ENCODE measurements around the gene RUSC2.

The RUSC2 gene

DNA sequence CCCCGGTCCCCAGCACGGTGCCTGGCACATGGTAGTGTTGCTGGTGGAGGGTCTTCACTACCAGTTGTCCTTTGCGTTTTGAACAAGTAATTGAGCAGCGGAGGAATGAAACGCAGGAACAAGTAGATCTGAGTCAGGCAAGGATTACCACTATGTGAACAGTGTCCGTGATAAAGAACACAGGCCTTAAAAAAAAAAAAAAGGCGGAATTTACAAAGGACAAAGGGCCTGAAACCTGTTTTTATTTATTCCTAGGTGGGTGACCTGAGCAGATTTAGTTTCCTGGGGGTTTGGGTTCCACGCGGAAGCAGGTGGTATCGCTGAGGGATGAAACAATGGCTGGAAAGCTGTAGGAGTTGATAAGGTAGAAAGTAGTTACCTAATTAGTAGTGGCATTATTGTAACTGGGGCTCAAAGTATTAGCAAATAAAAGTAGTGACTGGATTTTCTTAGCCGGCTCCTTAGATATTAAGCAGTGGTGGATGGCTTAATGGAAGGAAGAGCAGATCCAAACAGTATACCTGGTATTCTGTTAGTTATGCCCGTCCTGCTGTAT, 1.1 kb downstream of the RUSC2 start:
- in situ Hi-C loops (cut with MboI; ENCODE audit: low sequenced_read_pairs) = loop anchor here (25.0 kb wide), 1 partner anchor 604 kb away; a partner anchor contains a TSS

GRCh38 chr9:35493119-35493518, 3.2 kb downstream of the RUSC2 start:
- in situ Hi-C loops (cut with MboI; ENCODE audit: low sequenced_read_pairs) = loop anchor here (25.0 kb wide), 1 partner anchor 606 kb away; a partner anchor contains a TSS

- in situ Hi-C loops (cut with MboI; ENCODE audit: low sequenced_read_pairs) = loop anchor here (25.0 kb wide), 1 partner anchor 609 kb away; a partner anchor contains a TSS
Measured at GRCh38 chr9:35495984-35496383, 6.1 kb downstream of the RUSC2 start.

GRCh38 chr9:35498245-35498644, 8.3 kb downstream of the RUSC2 start:
- in situ Hi-C loops (cut with MboI; ENCODE audit: low sequenced_read_pairs) = loop anchor here (25.0 kb wide), 1 partner anchor 611 kb away; a partner anchor contains a TSS

DNA sequence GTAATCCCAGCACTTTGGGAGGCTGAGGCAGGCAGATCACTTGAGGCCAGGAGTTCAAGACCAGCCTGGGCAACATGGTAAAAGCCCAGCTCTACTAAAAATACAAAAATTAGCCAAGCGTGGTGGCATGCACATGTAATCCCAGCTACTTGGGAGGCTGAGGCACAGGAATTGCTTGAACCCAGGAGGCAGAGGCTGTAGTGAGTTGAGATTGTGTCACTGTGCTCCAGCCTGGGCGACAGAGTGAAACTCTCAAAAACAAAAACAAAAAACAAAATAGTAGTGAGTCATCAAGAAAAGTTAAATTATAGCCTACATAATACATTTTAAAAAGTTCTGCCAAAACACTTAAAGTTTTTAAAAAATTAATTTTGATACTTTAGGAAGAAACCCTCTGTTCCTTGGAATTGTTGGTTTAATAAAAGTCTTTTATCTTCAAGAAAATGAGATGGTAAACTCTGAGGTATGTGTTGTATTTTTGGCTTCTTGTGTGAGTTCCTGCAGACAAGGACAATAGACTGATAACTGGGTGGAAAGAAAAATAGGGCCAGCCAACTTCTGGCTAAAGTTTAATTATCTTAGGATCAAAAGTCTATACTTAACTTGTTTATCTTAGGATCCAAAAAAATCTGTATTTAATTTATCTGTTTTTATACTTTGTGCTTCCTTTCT, 9.3 kb downstream of the RUSC2 start:
- in situ Hi-C loops (cut with MboI; ENCODE audit: low sequenced_read_pairs) = loop anchor here (25.0 kb wide), 1 partner anchor 612 kb away; a partner anchor contains a TSS

DNA sequence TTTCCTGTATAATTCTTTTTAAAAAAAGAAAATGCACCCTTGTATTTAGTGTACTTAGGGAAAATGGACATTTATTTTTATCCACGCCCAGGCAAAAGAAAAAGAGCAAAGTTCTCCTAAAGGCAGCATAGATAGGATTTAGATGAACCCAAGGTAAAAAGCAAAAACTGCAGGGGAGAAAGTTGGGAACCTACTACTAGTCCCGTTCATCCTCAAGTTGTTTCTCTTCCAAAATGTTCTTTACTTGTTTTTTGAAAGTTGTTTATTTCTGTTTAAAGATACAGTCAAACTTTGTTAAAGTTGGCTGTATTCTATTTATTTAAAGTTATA, 9.8 kb downstream of the RUSC2 start:
- in situ Hi-C loops (cut with MboI; ENCODE audit: low sequenced_read_pairs) = loop anchor here (25.0 kb wide), 1 partner anchor 612 kb away; a partner anchor contains a TSS

DNA sequence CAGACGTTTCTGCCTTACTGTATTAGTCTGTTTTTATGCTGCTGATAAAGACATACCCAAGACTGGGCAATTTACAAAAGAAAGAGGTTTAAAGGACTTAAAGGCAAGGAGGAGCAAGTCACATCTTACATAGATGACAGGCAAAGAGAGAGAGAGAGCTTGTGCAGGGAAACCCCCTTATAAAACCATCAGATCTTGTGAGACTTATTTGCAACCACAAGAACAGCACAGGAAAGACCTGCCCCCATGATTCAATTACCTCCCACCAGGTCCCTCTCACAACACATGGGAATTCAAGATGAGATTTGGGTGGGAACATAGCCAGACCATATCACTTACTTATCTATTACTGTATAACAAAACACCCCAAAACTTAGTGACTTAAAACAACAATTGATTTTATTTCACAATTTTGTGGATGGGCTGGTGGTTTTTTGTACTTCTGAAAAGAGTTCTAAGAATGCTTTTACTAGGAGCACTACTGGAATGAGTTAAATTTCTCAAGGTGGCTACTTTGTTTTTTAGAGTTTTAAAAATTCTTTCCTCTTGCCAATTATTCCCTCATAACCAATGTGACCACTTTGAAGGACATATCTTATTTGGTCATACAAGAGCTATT, 10.3 kb downstream of the RUSC2 start:
- in situ Hi-C loops (cut with MboI; ENCODE audit: low sequenced_read_pairs) = no loop called here

DNA sequence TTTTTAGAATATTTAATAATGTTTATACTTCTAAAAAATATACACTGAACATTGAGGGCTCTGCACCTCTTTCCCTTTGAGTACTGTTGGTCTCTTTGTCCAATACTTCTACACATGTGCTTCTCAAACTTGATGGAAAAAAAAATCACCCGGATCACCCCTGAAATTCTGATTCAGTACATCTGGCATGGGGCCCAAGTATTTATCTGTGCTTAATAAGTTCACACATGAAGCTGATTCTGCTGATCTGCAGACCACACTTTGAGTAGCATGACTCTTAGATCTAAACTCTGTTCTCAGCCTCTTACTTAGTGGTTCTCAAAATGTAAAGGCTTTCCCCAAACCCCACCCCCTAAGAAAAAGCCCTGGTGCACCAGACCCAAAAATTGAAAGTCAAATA, 12.0 kb downstream of the RUSC2 start:
- in situ Hi-C loops (cut with MboI; ENCODE audit: low sequenced_read_pairs) = no loop called here

- in situ Hi-C loops (cut with MboI; ENCODE audit: low sequenced_read_pairs) = no loop called here
Measured at GRCh38 chr9:35506359-35506758, 16.4 kb downstream of the RUSC2 start.

GRCh38 chr9:35508069-35508468, 18.2 kb downstream of the RUSC2 start:
- in situ Hi-C loops (cut with MboI; ENCODE audit: low sequenced_read_pairs) = no loop called here

- in situ Hi-C loops (cut with MboI; ENCODE audit: low sequenced_read_pairs) = no loop called here
Measured at GRCh38 chr9:35510383-35510753, 20.5 kb downstream of the RUSC2 start.

DNA sequence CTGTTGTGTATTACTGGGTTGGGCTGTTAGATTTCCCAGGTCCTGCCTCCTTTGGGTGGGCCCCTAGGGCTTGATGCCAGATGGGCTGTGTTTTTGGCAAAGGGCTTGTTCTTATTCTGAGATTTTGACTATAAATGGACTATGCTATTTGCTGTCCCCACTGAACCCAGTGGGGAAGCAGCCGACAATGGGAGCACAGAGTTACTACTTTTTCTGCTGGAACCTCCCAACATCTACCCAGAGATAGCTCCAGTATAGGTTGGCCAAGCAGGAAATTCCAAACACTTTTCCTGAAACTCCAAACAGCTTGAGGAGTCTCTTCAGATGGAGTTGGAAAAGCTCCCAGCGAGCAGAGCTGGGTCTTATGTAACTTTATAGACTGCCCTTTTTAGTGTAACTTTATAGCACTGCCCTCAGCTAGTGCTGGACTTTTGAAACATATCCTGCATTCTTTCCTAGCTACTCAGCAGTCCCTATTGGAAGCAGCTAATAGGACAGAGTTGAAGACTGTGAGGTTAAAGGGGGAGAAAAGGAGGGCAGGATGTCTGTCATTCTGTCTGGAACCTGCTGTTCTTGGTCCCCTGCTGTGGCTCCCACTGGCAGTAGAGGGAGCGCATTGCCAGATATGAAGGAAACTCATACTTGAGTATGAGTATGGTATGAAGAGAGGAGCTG, 21.0 kb downstream of the RUSC2 start:
- in situ Hi-C loops (cut with MboI; ENCODE audit: low sequenced_read_pairs) = no loop called here

DNA sequence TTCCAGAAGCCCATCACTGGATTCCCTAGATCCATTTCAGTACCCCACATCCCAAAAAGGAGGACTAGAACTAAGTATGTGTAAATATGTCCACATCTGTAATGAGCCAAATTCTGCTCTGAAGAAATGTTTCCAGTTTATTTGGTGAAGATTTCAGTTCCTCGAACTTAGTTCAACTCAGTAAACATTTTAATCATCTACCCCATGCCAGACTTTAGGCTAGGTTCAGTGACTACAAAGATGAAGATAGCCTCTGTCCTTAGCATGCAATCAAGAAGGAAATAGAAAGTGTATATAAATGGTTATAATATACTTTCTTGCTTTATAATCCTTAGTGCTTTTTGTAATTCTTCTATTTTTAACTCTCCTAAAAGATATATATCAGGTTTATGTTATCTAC, 21.5 kb downstream of the RUSC2 start:
- in situ Hi-C loops (cut with MboI; ENCODE audit: low sequenced_read_pairs) = no loop called here

- in situ Hi-C loops (cut with MboI; ENCODE audit: low sequenced_read_pairs) = no loop called here
Measured at GRCh38 chr9:35515766-35516165, 25.9 kb downstream of the RUSC2 start.

DNA sequence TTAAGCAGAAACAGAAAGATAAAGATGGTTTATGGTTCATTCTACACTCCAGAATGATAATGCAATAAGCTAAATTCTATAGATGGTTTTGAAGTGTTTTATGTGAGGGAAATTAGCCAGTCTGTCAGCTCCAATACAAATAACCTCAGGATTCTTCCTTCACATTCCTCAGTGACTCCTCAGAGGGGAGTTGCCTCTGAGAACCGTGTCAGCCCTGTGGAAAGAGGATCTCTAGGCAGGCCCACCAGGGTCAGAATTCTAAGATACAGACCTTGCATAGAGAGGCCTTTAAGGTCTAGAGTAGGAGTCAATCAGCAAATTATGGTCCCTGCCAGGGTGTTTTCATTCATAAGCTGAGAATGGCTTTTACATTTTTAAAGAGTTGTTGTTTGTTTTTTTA, 26.6 kb downstream of the RUSC2 start:
- in situ Hi-C loops (cut with MboI; ENCODE audit: low sequenced_read_pairs) = no loop called here

GRCh38 chr9:35517131-35517530, 27.2 kb downstream of the RUSC2 start:
- in situ Hi-C loops (cut with MboI; ENCODE audit: low sequenced_read_pairs) = no loop called here

DNA sequence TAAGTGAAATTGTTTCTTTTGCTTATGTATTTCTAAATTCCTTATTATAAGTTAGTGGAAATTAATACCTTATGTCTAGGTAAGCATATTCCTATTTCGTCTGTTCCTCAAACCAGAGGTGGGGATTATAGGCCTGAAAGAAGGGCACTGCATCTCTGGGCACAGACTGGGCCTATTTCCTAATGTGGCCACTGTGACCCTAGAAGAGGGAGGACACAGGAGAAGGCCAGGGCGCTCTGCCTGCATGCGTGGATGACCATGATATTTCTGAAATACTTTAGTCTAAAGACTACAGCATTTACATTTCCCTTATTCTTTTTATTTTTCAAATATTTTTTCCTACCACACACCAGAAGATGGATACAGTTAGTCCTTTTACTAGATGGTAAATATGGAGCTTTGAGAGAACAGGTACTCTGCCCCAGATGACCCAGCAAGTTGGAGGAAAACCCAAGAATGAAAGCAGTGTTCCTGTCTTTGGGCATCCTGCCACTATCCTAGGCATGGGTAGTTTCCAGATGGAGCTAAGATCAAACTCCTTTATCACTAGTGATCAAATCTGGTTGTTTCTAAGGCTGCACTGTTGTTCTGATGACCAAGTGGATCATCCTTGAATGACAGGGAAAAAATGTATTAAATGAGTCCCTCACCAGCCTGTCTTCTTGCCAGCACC, 27.8 kb downstream of the RUSC2 start:
- in situ Hi-C loops (cut with MboI; ENCODE audit: low sequenced_read_pairs) = no loop called here

DNA sequence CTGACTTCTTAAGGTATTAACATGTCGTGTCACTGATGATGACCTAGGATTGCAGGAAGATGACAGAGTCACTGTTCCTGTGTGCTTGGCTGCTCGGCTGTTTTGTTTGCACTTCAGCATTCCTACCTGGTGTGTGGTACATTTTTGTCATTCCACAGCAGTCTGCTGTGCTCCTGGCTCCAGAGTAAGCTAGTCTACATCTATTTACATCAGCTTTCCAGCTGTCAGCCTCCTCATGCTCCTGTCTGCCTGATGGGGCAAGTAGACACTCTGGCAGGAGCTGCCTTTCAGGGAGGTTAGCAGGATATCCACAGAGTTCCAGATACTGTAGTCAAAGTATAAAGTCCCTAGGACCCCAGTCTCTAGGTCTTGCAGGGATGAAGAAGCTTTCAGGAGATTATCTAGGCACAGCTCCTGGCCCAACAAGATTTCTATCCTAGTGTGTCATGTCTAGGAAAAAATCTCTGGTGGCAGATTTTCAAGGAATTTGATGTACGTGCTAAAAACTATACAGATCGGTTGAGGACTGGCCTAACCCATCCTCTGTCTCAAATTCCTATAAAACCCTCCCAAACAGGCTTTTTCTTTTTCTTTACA, 28.4 kb downstream of the RUSC2 start:
- in situ Hi-C loops (cut with MboI; ENCODE audit: low sequenced_read_pairs) = no loop called here

GRCh38 chr9:35518981-35519679, 29.2 kb downstream of the RUSC2 start:
- in situ Hi-C loops (cut with MboI; ENCODE audit: low sequenced_read_pairs) = no loop called here

GRCh38 chr9:35519692-35520363, 29.9 kb downstream of the RUSC2 start:
- in situ Hi-C loops (cut with MboI; ENCODE audit: low sequenced_read_pairs) = no loop called here

All from HL-60/S4 treated with retinoic acid at 250 ng/mL for 4 days and 3 days (cell line).